GM12878 (cell line): Measurements from ENCODE around the gene BBC3. TPM values are rescaled to one million over a fixed set of nuclear protein-coding genes. Genes with fewer than 3 reads are reported as not detected.
A peak's percentile ranks its signal among the peaks of the same experiment; 100 is the strongest.

Source experiments
- ATAC-seq: fragments of 200-7000 bp; cut with Tn5 transposase; 3 replicates; pipeline ENCODE4 v1.9.1; 2020; ENCODE audit warnings: mild to moderate bottlenecking, moderate library complexity
- BruUV-seq: library from RNA; stranded (reverse); fragments of 400-500 nt; replicated peaks from 2 replicates; lab custom pipeline; 2021; lab: Mats Ljungman, UMichigan
- CTCF ChIA-PET: fragments of 300-600 bp; sonication (Branson Sonifier 250); formaldehyde crosslinking; extraction: SDS; loops from one replicate; lab custom pipeline; 2021; ENCODE audit warnings: inconsistent platforms; lab: Yijun Ruan, JAX
- POLR2A ChIA-PET: fragments of 350-600 bp; formaldehyde crosslinking; extraction: SDS; loops from one replicate; lab custom pipeline; 2021; ENCODE audit warnings: inconsistent platforms; lab: Charles Lee
- RAD21 ChIA-PET: fragments of 300-600 bp; sonication (Branson Sonifier 250); formaldehyde crosslinking; loops from one replicate; lab custom pipeline; 2023; ENCODE audit warnings: antibody characterized with exemption; ENCODE audit not compliant: unreplicated experiment; lab: Charles Lee
- SMC1A ChIA-PET: fragments of 300-600 bp; sonication (Branson Sonifier 250); formaldehyde crosslinking; loops from one replicate; lab custom pipeline; 2023; ENCODE audit not compliant: unreplicated experiment, uncharacterized antibody; lab: Charles Lee
- DNase-seq: peaks from one replicate; pipeline ENCODE4 v3.0.0-alpha.2; 2011; ENCODE audit warnings: low read depth, low spot score
- FAIRE-seq: peaks from 3 replicates; lab custom pipeline; 2011; peaks lifted over from hg19 to GRCh38; lab: Jason Lieb, UNC
- H2AFZ ChIP-seq: 2 replicates; pipeline ENCODE4 v1.6.0; 2011; ENCODE audit warnings: low read depth, low read length, control low read depth; ENCODE audit not compliant: control insufficient read depth
- H3K27ac ChIP-seq: 2 replicates; pipeline ENCODE4 v1.5.1; 2011; ENCODE audit warnings: control low read depth; ENCODE audit not compliant: control insufficient read depth, insufficient read depth
- H3K27me3 ChIP-seq, 2 experiments: replicated peaks in 1 of 2; 2 replicates each; pipeline versions ENCODE4 v1.6.0 to v1.6.1; 2011; ENCODE audit warnings: low read length in 1 of 2; ENCODE audit not compliant: control insufficient read depth in 2 of 2, insufficient read depth in 2 of 2
- H3K36me3 ChIP-seq, 2 experiments: 2 replicates each; pipeline ENCODE4 v1.5.1; 2011; ENCODE audit warnings: low read length in 1 of 2; ENCODE audit not compliant: control insufficient read depth in 2 of 2, insufficient read depth in 2 of 2
- H3K4me1 ChIP-seq: 2 replicates; pipeline ENCODE4 v1.6.1; 2011; ENCODE audit warnings: mild to moderate bottlenecking, low read length, moderate library complexity, mixed read lengths; ENCODE audit not compliant: control insufficient read depth, insufficient read depth
- H3K4me2 ChIP-seq: 2 replicates; pipeline ENCODE4 v1.6.0; 2011; ENCODE audit warnings: control low read depth; ENCODE audit not compliant: control insufficient read depth, insufficient read depth
- H3K4me3 ChIP-seq: fragments of 200-600 bp; sonication (generic); 2 replicates; pipeline ENCODE4 v1.5.1; 2016
- H3K79me2 ChIP-seq: 2 replicates; pipeline ENCODE4 v1.6.0; 2011; ENCODE audit warnings: low read length; ENCODE audit not compliant: control insufficient read depth, insufficient read depth
- H3K9ac ChIP-seq: 2 replicates; pipeline ENCODE4 v1.8.0; 2011; ENCODE audit warnings: low read length, control low read depth, mixed read lengths; ENCODE audit not compliant: control insufficient read depth, insufficient read depth
- H3K9me3 ChIP-seq: replicated peaks from 3 replicates; pipeline ENCODE4 v1.5.1; 2011; ENCODE audit warnings: mild to moderate bottlenecking, low read length; ENCODE audit not compliant: control insufficient read depth, insufficient read depth
- H4K20me1 ChIP-seq: 2 replicates; pipeline ENCODE4 v1.6.0; 2011; ENCODE audit not compliant: control insufficient read depth, insufficient read depth
- CREM ChIP-seq: IDR thresholded peaks from 2 replicates; pipeline ENCODE4 v1.6.1; 2014; ENCODE audit warnings: antibody characterized with exemption, low read depth
- CTCF ChIP-seq, 3 experiments: IDR thresholded peaks in 2 of 3; conservative IDR thresholded peaks in 1 of 3; 2 replicates each; pipeline ENCODE4 v1.5.1; 2011; ENCODE audit warnings: low read depth in 3 of 3, low read length in 3 of 3, mild to moderate bottlenecking in 3 of 3, control low read depth in 2 of 3, moderate library complexity in 2 of 3, inconsistent platforms in 1 of 3, mixed read lengths in 1 of 3; ENCODE audit not compliant: control insufficient read depth in 2 of 3, insufficient read depth in 1 of 3; ENCODE audit errors: extremely low read depth in 1 of 3
- EED ChIP-seq: sonication (generic); IDR thresholded peaks from 2 replicates; pipeline ENCODE4 v1.6.1; 2016; ENCODE audit warnings: antibody characterized with exemption, low read depth
- EGR1 ChIP-seq, 2 experiments: IDR thresholded peaks; 1 replicate in 1 of 2; 2 replicates in 1 of 2; pipeline ENCODE4 v1.6.1; 2011 to 2012; ENCODE audit warnings: low read depth in 2 of 2, low read length in 2 of 2, borderline replicate concordance in 1 of 2, mild to moderate bottlenecking in 1 of 2, moderate library complexity in 1 of 2
- IKZF1 ChIP-seq: fragments of 450-650 bp; conservative IDR thresholded peaks from 2 replicates; pipeline ENCODE4 v1.6.1; 2017; ENCODE audit warnings: antibody characterized with exemption, mild to moderate bottlenecking
- IKZF2 ChIP-seq, 2 experiments: fragments of 450-650 bp; IDR thresholded peaks; 2 replicates each; pipeline ENCODE4 v1.6.1; 2017; ENCODE audit warnings: mild to moderate bottlenecking in 2 of 2, moderate library complexity in 2 of 2
- MTA2 ChIP-seq: fragments of 450-650 bp; IDR thresholded peaks from 2 replicates; pipeline ENCODE4 v1.6.1; 2016; ENCODE audit warnings: low read depth, mild to moderate bottlenecking, moderate library complexity
- MXI1 ChIP-seq: fragments of 150-350 bp; IDR thresholded peaks from 2 replicates; pipeline ENCODE4 v1.6.1; 2011; ENCODE audit warnings: low read depth, mild to moderate bottlenecking, inconsistent platforms, low read length, improper control_type of control experiment
- RUNX3 ChIP-seq: IDR thresholded peaks from 2 replicates; pipeline ENCODE4 v1.6.1; 2012; ENCODE audit warnings: low read length, inconsistent platforms
- SP1 ChIP-seq: IDR thresholded peaks from one replicate; pipeline ENCODE4 v1.6.1; 2011; ENCODE audit warnings: low read depth, low read length
- USF2 ChIP-seq: IDR thresholded peaks from 2 replicates; pipeline ENCODE4 v1.6.1; 2011; ENCODE audit warnings: low read depth, low read length, improper control_type of control experiment, borderline replicate concordance
- YY1 ChIP-seq: IDR thresholded peaks from 2 replicates; pipeline ENCODE4 v1.6.1; 2011; ENCODE audit warnings: low read depth, mild to moderate bottlenecking, low read length
- ZNF384 ChIP-seq: IDR thresholded peaks from 2 replicates; pipeline ENCODE4 v1.6.1; 2012; ENCODE audit warnings: low read depth, mild to moderate bottlenecking, low read length, improper control_type of control experiment, borderline replicate concordance
- WGBS: methylation state at CpG from one replicate; pipeline ENCODE4 v1.1.6; 2016; ENCODE audit warnings: low lambda C conversion rate; ENCODE audit not compliant: insufficient replicate concordance, insufficient coverage; ENCODE audit errors: missing lambda C conversion rate; 5-methylcytosine and 5-hydroxymethylcytosine counted together
- in situ Hi-C: fragments of 300-500 bp; cut with MboI; formaldehyde crosslinking; loops from 9 replicates; pipeline ENCODE4 v1.14.3; 2018; ENCODE audit warnings: mixed read lengths
- intact Hi-C: fragments of 100-400 bp; cut with micrococcal nuclease; formaldehyde crosslinking; loops from one replicate; pipeline ENCODE4 v1.14.2; 2022; ENCODE audit not compliant: unreplicated experiment
- polyA plus RNA-seq, 11 experiments: library from polyadenylated mRNA; depleted of rRNA in 4 of 11; unstranded in 6 of 11; stranded (reverse) in 5 of 11; fragments of >200 nt; fragmentation: Nextera tagmentation in 4 of 11; fragmentation: Illumina TruSeq in 1 of 11; extraction: Ambion mirVana in 4 of 11; extraction: Trizol in 1 of 11; gene quantifications; 1 replicate in 1 of 11; 2 replicates in 10 of 11; pipeline versions ENCODE4 v1.2.1 to v1.2.3, GENCODE V29; 2011 to 2016; ENCODE audit warnings: inconsistent platforms in 2 of 11, missing spikeins in 2 of 11, low read depth in 1 of 11
- total RNA-seq, 4 experiments: library from RNA; depleted of rRNA in 3 of 4; stranded (reverse); fragments of >200 nt in 3 of 4; fragmentation: Illumina TruSeq in 1 of 4; extraction: Trizol in 1 of 4; gene quantifications; 2 replicates each; pipeline versions ENCODE4 v1.2.1 to v1.2.3, GENCODE V29; 2013 to 2021
- TF ChIP-seq, protein P1 (sequence below): fragments of 450-650 bp; IDR thresholded peaks from 2 replicates; pipeline ENCODE4 v1.6.1; 2017; ENCODE audit warnings: low read depth, mild to moderate bottlenecking, moderate library complexity
- TF ChIP-seq, protein P2 (sequence below): fragments of 150-350 bp; IDR thresholded peaks from 2 replicates; pipeline ENCODE4 v1.6.1; 2014; ENCODE audit warnings: mild to moderate bottlenecking, low read depth, low read length

The BBC3 gene
- total and polyA plus RNA-seq, 10 of the 15 experiments (the other 5 are each of a cell fraction or from before 2014, with no cell fraction given): 0.10 to 17.9 (median 7.5) TPM

DNA sequence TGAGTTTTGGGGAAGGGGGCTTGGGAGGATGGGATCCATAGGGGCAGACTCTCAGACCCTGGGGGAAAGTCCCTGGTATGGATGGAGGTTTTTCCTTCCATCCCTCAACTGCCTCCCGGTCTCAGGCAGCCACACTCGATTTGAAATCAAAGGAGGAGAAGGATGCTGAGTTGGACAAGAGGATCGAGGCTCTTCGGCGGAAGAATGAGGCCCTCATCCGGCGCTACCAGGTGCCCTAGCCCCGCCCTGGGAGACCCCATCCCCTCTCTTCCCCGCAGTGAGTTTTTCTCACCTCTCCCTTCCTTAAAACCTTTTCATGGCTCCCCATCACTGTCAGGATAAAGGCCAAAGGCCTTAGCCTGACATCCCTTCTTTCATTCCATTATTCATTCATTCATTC lies 27.4 kb upstream of the BBC3 start (continued):
- no peak for TF ChIP-seq USF2
- TF ChIP-seq MXI1: no peak
- no peak for TF ChIP-seq CREM
- no peak for TF ChIP-seq RUNX3

DNA sequence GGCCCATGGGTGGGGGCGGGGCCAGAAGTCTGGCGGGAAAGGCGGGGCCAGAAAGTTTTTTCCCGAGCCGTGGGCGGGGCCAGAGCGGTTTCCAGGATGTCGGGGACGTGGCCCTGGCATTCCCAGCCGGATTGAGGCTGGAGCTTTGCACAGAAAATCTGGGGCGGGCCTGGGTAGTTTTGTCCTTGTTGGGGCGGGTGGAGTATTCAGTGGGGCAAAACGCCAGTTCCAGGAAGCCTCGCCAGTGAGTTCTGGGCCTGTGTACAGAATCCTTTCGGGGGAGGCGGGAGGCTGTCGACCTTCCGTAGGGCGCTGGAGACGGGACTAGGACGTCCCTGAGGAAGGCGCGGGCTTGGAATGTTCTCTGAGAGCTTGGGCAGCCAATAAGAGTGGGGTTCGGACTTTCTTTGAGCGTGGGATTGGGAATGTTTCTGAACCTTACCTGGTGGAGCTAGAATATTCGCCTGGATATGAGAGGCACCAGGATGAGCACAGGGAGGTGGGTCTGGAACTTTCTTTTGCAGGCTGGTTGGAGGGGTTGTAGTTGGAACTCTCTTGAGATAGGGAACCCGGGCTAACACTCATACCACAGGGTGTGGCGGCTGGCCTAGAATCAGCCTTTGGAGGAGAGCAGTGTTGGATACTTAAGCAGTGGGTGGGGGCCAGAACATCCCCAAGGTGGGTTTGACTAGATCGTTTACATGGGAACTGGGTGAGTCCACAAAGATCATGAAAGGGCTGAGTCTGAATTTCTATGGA lies 26.6 kb upstream of the BBC3 start:
- in situ Hi-C loops (no loop called here), intact Hi-C loops (loop anchor here (2.0 kb wide), 1 partner anchor 15 kb away; no protein-coding TSS in a partner anchor)
- H3K9me3 ChIP-seq: no peaks in the 10 kb centered on the region
- H3K4me2 ChIP-seq: peak overlapping the region; percentile 97
- peak overlapping the region; percentile 86 for H3K4me3 ChIP-seq
- H3K36me3 ChIP-seq: peaks cover 8 to 12% of the 10 kb centered on the region in 2 experiments; a peak in 2 of 4 replicates
- SMC1A ChIA-PET: interaction anchor here (1.1 to 1.4 kb wide), 3 partner anchors 15 to 70 kb away, joined by 3 to 9 read pairs (median 6); partner anchors contain the start of gene INAFM1
- peaks cover 11% of the 10 kb centered on the region for H3K4me1 ChIP-seq
- TSS peak; percentile 72 for BruUV-seq
- CTCF ChIA-PET: interaction anchor here (0.6 to 2.6 kb wide), 5 partner anchors 11 to 210 kb away, joined by 3 to 57 read pairs (median 3); no protein-coding TSS in a partner anchor
- H3K27me3 ChIP-seq: no peaks in the 10 kb centered on the region
- POLR2A ChIA-PET: interaction anchor here (1.3 to 3.2 kb wide), 5 partner anchors 13 to 92 kb away, joined by 4 to 39 read pairs (median 24); partner anchors contain the start of genes DHX34 and INAFM1
- DNase-seq (no peak), FAIRE-seq (no peak), ATAC-seq (peak; percentile 19)
- H2AFZ ChIP-seq: peak overlapping the region; percentile 51
- RAD21 ChIA-PET: interaction anchor here (1.0 to 2.1 kb wide), 5 partner anchors 17 to 47 kb away, joined by 3 to 39 read pairs (median 7); partner anchors contain the start of gene INAFM1
- H3K79me2 ChIP-seq: peaks cover 9% of the 10 kb centered on the region
- H4K20me1 ChIP-seq: no peaks in the 10 kb centered on the region
- H3K27ac ChIP-seq: peak overlapping the region; percentile 86
- 10% methylated on average over 29 of the region's 29 CpGs for WGBS
- peak overlapping the region; percentile 86 for H3K9ac ChIP-seq
- 0 out of 2 replicates have a peak, but pooled peaks have one; percentile 3 for TF ChIP-seq YY1
- no peak for TF ChIP-seq CTCF (IDR thresholded peaks at IDR 0.05 in 2 of 3, conservative IDR thresholded peaks at IDR 0.05 in 1 of 3; ENCODE audit: control insufficient read depth in 2 of 3, extremely low read depth in 1 of 3, insufficient read depth in 1 of 3, low read depth in 3 of 3, low read length in 3 of 3)
- TF ChIP-seq, protein P1, sequence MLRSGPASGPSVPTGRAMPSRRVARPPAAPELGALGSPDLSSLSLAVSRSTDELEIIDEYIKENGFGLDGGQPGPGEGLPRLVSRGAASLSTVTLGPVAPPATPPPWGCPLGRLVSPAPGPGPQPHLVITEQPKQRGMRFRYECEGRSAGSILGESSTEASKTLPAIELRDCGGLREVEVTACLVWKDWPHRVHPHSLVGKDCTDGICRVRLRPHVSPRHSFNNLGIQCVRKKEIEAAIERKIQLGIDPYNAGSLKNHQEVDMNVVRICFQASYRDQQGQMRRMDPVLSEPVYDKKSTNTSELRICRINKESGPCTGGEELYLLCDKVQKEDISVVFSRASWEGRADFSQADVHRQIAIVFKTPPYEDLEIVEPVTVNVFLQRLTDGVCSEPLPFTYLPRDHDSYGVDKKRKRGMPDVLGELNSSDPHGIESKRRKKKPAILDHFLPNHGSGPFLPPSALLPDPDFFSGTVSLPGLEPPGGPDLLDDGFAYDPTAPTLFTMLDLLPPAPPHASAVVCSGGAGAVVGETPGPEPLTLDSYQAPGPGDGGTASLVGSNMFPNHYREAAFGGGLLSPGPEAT: peak; percentile 83
- peak; percentile 5 for TF ChIP-seq SP1
- TF ChIP-seq IKZF2 (IDR thresholded peaks at IDR 0.05): peak; percentile 92 to 96
- peak; percentile 18; the same call in 1 of the 2 replicates for TF ChIP-seq ZNF384
- TF ChIP-seq EED: peak; percentile 23; the same call in 1 of the 2 replicates
- 0 out of 2 replicates have a peak, but pooled peaks have one; percentile 19 for TF ChIP-seq MTA2
- TF ChIP-seq EGR1 (IDR thresholded peaks at IDR 0.05; ENCODE audit: borderline replicate concordance in 1 of 2, low read depth in 2 of 2, low read length in 2 of 2): 0 out of 3 replicates have a peak, but pooled peaks of 1 of the 2 experiments have one; percentile 0
- TF ChIP-seq IKZF1: peak; percentile 95
- TF ChIP-seq, protein P2, sequence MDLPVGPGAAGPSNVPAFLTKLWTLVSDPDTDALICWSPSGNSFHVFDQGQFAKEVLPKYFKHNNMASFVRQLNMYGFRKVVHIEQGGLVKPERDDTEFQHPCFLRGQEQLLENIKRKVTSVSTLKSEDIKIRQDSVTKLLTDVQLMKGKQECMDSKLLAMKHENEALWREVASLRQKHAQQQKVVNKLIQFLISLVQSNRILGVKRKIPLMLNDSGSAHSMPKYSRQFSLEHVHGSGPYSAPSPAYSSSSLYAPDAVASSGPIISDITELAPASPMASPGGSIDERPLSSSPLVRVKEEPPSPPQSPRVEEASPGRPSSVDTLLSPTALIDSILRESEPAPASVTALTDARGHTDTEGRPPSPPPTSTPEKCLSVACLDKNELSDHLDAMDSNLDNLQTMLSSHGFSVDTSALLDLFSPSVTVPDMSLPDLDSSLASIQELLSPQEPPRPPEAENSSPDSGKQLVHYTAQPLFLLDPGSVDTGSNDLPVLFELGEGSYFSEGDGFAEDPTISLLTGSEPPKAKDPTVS: no peak
